HepG2 (cell line): ENCODE data around the gene DDX50. TPM values are rescaled to one million over a fixed set of nuclear protein-coding genes. Genes with fewer than 3 reads are reported as not detected.
A peak's percentile ranks its signal among the peaks of the same experiment; 100 is the strongest.

Experiments
- EZH2 ChIP-seq: conservative IDR thresholded peaks from 2 replicates; pipeline ENCODE4 v1.6.1; 2012; ENCODE audit warnings: mild to moderate bottlenecking, low read depth, low read length, moderate library complexity
- HDAC2 ChIP-seq: sonication (generic); formaldehyde crosslinking; IDR thresholded peaks from 2 replicates; pipeline ENCODE4 v1.4.0; 2020; ENCODE audit warnings: missing genetic modification reagents
- HMG20B ChIP-seq: conservative IDR thresholded peaks from 2 replicates; pipeline ENCODE4 v1.6.1; 2016; ENCODE audit warnings: missing genetic modification reagents, missing compliant biosample characterization
- KDM2A ChIP-seq: sonication (generic); formaldehyde crosslinking; IDR thresholded peaks from 2 replicates; pipeline ENCODE4 v1.4.0; 2020; ENCODE audit warnings: low read depth, missing genetic modification reagents, borderline replicate concordance
- KDM3A ChIP-seq: IDR thresholded peaks from 2 replicates; pipeline ENCODE4 v1.6.1; 2018; ENCODE audit warnings: low read depth, missing compliant biosample characterization
- MTF1 ChIP-seq: sonication (generic); formaldehyde crosslinking; IDR thresholded peaks from 2 replicates; pipeline ENCODE4 v1.5.0; 2020; ENCODE audit warnings: missing genetic modification reagents
- NFATC3 ChIP-seq: sonication (generic); formaldehyde crosslinking; IDR thresholded peaks from 2 replicates; pipeline ENCODE4 v1.5.1; 2020; ENCODE audit warnings: mild to moderate bottlenecking, missing genetic modification reagents
- TOPORS ChIP-seq: sonication (generic); formaldehyde crosslinking; IDR thresholded peaks from 2 replicates; pipeline ENCODE4 v1.8.0; 2023; ENCODE audit warnings: mild to moderate bottlenecking, missing genetic modification reagents
- ZBTB7B ChIP-seq: sonication (generic); formaldehyde crosslinking; IDR thresholded peaks from 2 replicates; pipeline ENCODE4 v1.4.0; 2020; ENCODE audit warnings: missing genetic modification reagents
- ZNF232 ChIP-seq: sonication (generic); formaldehyde crosslinking; IDR thresholded peaks from 2 replicates; pipeline ENCODE4 v1.4.0; 2020; ENCODE audit warnings: missing genetic modification reagents, borderline replicate concordance
- ZNF362 ChIP-seq: sonication (generic); formaldehyde crosslinking; IDR thresholded peaks from 2 replicates; pipeline ENCODE4 v1.4.0; 2020; ENCODE audit warnings: missing genetic modification reagents, mild to moderate bottlenecking, borderline replicate concordance
- ZNF639 ChIP-seq: conservative IDR thresholded peaks from 2 replicates; pipeline ENCODE4 v1.6.1; 2018; ENCODE audit warnings: missing genetic modification reagents
- polyA plus RNA-seq, 8 experiments: library from polyadenylated mRNA; depleted of rRNA in 3 of 8; stranded (reverse) in 7 of 8; unstranded in 1 of 8; fragments of >200 nt; fragmentation: Illumina TruSeq in 4 of 8; extraction: Trizol in 4 of 8; gene quantifications; 2 replicates each; pipeline versions ENCODE4 v1.2.1 to v1.2.3, GENCODE V29; 2011 to 2016; ENCODE audit warnings: low read depth in 4 of 8, missing spikeins in 1 of 8, mixed read lengths in 1 of 8; ENCODE audit not compliant: insufficient read depth in 1 of 8
- total RNA-seq, 5 experiments: library from RNA; depleted of rRNA; stranded (reverse); fragments of >200 nt; fragmentation: Illumina TruSeq; extraction: Trizol; gene quantifications; 2 replicates each; pipeline ENCODE4 v1.2.3, GENCODE V29; 2016; ENCODE audit warnings: low read depth in 1 of 5
- TF ChIP-seq, protein P1 (sequence below): sonication (generic); formaldehyde crosslinking; IDR thresholded peaks from 2 replicates; pipeline ENCODE4 v1.4.0; 2020; ENCODE audit warnings: missing genetic modification reagents, borderline replicate concordance
- TF ChIP-seq, protein P2 (sequence below): sonication (generic); formaldehyde crosslinking; IDR thresholded peaks from 2 replicates; pipeline ENCODE4 v1.4.0; 2020; ENCODE audit warnings: missing genetic modification reagents
- TF ChIP-seq, protein P3 (sequence below), 2 experiments: sonication (generic) in 1 of 2; formaldehyde crosslinking in 1 of 2; IDR thresholded peaks; 2 replicates each; pipeline versions ENCODE4 v1.4.0 to v1.6.1; 2016 to 2020; ENCODE audit warnings: borderline replicate concordance in 1 of 2, low read depth in 1 of 2, mild to moderate bottlenecking in 1 of 2, missing genetic modification reagents in 1 of 2

The DDX50 gene
- total and polyA plus RNA-seq, 2 of the 13 experiments (the other 11 are each of a cell fraction or from before 2014, with no cell fraction given), result 19.0 to 38.2 TPM

GRCh38 chr10:68876246-68877138 lies 24.6 kb upstream of the DDX50 start (continued):
- TF ChIP-seq ZBTB7B (CRISPR knock-in tag), result peak; percentile 75; the same call in 1 of the 2 replicates
- TF ChIP-seq NFATC3, result no peak
- peak; percentile 90 for TF ChIP-seq HDAC2 (CRISPR knock-in tag)
- peak; percentile 84 for TF ChIP-seq KDM3A
- 0 out of 2 replicates have a peak, but pooled peaks have one; percentile 50 for TF ChIP-seq TOPORS (CRISPR knock-in tag)
- 0 out of 2 replicates have a peak, but pooled peaks have one; percentile 31 for TF ChIP-seq KDM2A (CRISPR knock-in tag)
- TF ChIP-seq, protein P1, sequence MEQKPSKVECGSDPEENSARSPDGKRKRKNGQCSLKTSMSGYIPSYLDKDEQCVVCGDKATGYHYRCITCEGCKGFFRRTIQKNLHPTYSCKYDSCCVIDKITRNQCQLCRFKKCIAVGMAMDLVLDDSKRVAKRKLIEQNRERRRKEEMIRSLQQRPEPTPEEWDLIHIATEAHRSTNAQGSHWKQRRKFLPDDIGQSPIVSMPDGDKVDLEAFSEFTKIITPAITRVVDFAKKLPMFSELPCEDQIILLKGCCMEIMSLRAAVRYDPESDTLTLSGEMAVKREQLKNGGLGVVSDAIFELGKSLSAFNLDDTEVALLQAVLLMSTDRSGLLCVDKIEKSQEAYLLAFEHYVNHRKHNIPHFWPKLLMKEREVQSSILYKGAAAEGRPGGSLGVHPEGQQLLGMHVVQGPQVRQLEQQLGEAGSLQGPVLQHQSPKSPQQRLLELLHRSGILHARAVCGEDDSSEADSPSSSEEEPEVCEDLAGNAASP, result peak; percentile 66; the same call in 1 of the 2 replicates
- 0 out of 2 replicates have a peak, but pooled peaks have one; percentile 45 for TF ChIP-seq HMG20B (CRISPR knock-in tag)
- no peak for TF ChIP-seq ZNF232 (CRISPR knock-in tag)
- no peak for TF ChIP-seq MTF1 (CRISPR knock-in tag)
- TF ChIP-seq ZNF362 (CRISPR knock-in tag), result peak; percentile 95
- TF ChIP-seq, protein P2, sequence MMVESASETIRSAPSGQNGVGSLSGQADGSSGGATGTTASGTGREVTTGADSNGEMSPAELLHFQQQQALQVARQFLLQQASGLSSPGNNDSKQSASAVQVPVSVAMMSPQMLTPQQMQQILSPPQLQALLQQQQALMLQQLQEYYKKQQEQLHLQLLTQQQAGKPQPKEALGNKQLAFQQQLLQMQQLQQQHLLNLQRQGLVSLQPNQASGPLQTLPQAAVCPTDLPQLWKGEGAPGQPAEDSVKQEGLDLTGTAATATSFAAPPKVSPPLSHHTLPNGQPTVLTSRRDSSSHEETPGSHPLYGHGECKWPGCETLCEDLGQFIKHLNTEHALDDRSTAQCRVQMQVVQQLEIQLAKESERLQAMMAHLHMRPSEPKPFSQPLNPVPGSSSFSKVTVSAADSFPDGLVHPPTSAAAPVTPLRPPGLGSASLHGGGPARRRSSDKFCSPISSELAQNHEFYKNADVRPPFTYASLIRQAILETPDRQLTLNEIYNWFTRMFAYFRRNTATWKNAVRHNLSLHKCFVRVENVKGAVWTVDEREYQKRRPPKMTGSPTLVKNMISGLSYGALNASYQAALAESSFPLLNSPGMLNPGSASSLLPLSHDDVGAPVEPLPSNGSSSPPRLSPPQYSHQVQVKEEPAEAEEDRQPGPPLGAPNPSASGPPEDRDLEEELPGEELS, result peak; percentile 99
- TF ChIP-seq, protein P3, sequence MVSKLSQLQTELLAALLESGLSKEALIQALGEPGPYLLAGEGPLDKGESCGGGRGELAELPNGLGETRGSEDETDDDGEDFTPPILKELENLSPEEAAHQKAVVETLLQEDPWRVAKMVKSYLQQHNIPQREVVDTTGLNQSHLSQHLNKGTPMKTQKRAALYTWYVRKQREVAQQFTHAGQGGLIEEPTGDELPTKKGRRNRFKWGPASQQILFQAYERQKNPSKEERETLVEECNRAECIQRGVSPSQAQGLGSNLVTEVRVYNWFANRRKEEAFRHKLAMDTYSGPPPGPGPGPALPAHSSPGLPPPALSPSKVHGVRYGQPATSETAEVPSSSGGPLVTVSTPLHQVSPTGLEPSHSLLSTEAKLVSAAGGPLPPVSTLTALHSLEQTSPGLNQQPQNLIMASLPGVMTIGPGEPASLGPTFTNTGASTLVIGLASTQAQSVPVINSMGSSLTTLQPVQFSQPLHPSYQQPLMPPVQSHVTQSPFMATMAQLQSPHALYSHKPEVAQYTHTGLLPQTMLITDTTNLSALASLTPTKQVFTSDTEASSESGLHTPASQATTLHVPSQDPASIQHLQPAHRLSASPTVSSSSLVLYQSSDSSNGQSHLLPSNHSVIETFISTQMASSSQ (IDR thresholded peaks at IDR 0.05; ENCODE audit: low read depth), result no peak
- TF ChIP-seq, protein P3 (CRISPR knock-in tag; IDR thresholded peaks at IDR 0.05; ENCODE audit: borderline replicate concordance), result no peak
- TF ChIP-seq EZH2, result no peak
- no peak for TF ChIP-seq ZNF639 (CRISPR knock-in tag)
